Endothelial cell of umbilical vein (primary cell): ENCODE results near the gene STK11IP.

ENCODE experiments used
- EZH2 ChIP-seq: IDR thresholded peaks from 2 replicates; pipeline ENCODE4 v1.6.1; 2012; ENCODE audit warnings: borderline replicate concordance, low read depth, mild to moderate bottlenecking, moderate library complexity, low read length, inconsistent platforms; ENCODE audit not compliant: severe bottlenecking
- MYC ChIP-seq: IDR thresholded peaks from one replicate; pipeline ENCODE4 v1.6.1; 2011; ENCODE audit warnings: mild to moderate bottlenecking, low read depth, low read length
- POLR2AphosphoS5 ChIP-seq: IDR thresholded peaks from 2 replicates; pipeline ENCODE4 v1.6.1; 2012; ENCODE audit warnings: low read depth, mild to moderate bottlenecking, control low read depth, low read length, moderate library complexity; ENCODE audit not compliant: insufficient read depth
- TF ChIP-seq, protein P1 (sequence below), 2 donors: IDR thresholded peaks; 1 replicate in 1 of 2; 2 replicates in 1 of 2; pipeline ENCODE4 v1.5.1; 2011; ENCODE audit warnings: low read length in 2 of 2, mild to moderate bottlenecking in 2 of 2, moderate library complexity in 2 of 2, control low read depth in 1 of 2, inconsistent platforms in 1 of 2, low read depth in 1 of 2; ENCODE audit not compliant: insufficient read depth in 1 of 2; ENCODE audit errors: extremely low read depth in 1 of 2
- TF ChIP-seq, protein P2 (sequence below): IDR thresholded peaks from 2 replicates; pipeline ENCODE4 v1.6.1; 2011; ENCODE audit not compliant: insufficient read depth, insufficient read length

DNA sequence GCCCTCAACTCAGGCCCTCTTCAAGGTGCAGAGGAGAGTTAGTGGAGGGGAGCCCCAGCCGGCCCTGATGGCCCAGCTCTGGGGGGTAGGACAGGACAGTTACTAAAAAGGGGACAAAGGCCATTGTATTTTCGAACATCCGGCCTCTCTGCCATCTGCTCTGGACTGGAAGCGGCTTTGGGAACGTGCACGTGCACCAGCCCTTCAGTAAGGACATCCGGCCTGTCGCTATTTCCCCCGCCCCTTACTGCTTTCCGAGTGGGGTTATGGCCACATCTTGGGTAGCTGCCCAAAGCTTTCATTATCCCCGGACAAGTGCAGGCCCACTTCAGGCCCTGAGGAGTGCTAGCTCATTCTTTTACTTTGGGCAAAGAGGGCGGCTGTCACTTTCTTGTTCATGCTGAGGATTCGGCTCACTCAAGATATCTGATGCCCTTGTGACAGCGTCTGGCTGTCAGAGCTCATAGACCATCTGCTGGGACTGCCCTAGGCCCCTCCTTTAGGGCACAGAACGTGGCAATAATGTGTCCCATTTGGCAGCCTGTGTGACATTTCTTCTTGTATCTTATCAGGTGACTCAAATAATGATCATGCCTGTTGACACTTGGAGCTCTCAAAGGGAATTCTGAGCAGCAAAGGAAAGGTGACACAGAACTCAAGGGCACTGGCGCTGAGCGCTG lies 47.3 kb downstream of the STK11IP start:
- TF ChIP-seq POLR2AphosphoS5 (no peak), MYC (no peak), EZH2 (no peak)
- TF ChIP-seq, protein P1, sequence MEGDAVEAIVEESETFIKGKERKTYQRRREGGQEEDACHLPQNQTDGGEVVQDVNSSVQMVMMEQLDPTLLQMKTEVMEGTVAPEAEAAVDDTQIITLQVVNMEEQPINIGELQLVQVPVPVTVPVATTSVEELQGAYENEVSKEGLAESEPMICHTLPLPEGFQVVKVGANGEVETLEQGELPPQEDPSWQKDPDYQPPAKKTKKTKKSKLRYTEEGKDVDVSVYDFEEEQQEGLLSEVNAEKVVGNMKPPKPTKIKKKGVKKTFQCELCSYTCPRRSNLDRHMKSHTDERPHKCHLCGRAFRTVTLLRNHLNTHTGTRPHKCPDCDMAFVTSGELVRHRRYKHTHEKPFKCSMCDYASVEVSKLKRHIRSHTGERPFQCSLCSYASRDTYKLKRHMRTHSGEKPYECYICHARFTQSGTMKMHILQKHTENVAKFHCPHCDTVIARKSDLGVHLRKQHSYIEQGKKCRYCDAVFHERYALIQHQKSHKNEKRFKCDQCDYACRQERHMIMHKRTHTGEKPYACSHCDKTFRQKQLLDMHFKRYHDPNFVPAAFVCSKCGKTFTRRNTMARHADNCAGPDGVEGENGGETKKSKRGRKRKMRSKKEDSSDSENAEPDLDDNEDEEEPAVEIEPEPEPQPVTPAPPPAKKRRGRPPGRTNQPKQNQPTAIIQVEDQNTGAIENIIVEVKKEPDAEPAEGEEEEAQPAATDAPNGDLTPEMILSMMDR (IDR thresholded peaks at IDR 0.05; ENCODE audit: extremely low read depth in 1 of 2, insufficient read depth in 1 of 2, low read depth in 1 of 2, low read length in 2 of 2), result no peak
- TF ChIP-seq, protein P2, sequence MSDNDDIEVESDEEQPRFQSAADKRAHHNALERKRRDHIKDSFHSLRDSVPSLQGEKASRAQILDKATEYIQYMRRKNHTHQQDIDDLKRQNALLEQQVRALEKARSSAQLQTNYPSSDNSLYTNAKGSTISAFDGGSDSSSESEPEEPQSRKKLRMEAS, result no peak
